Measurements from ENCODE around the gene CEP85. TPM values are rescaled to one million over a fixed set of nuclear protein-coding genes. Genes with fewer than 3 reads are reported as not detected.

Gene CEP85
- total and polyA plus RNA-seq, 9 of the 15 experiments (the other 6 are each of a cell fraction or from before 2014, with no cell fraction given): 42.1 to 140 (median 92.6) TPM

GRCh38 chr1:26284597-26285347, 50.8 kb downstream of the CEP85 start (continued):
- no peak for TF ChIP-seq ZNF449 (CRISPR knock-in tag; IDR thresholded peaks at IDR 0.05)
- no peak for TF ChIP-seq BDP1 (IDR thresholded peaks at IDR 0.05; ENCODE audit: insufficient read depth, insufficient read length)
- TF ChIP-seq NCOA2 (IDR thresholded peaks at IDR 0.05; ENCODE audit: partially characterized antibody in 2 of 2): no peak
- no peak for TF ChIP-seq PHF20 (IDR thresholded peaks at IDR 0.05; ENCODE audit: partially characterized antibody)
- TF ChIP-seq SRSF9 (IDR thresholded peaks at IDR 0.05; ENCODE audit: borderline replicate concordance, low read depth, low read length): no peak
- no peak for TF ChIP-seq RFX1 (IDR thresholded peaks at IDR 0.05)
- no peak for TF ChIP-seq GTF2F1 (IDR thresholded peaks at IDR 0.05; ENCODE audit: low read depth, low read length)
- no peak for TF ChIP-seq ZNF780A (CRISPR knock-in tag; IDR thresholded peaks at IDR 0.05)
- peak; percentile 75 to 95; a peak in 3 of 4 replicates for TF ChIP-seq ARNT (IDR thresholded peaks at IDR 0.05)
- no peak for TF ChIP-seq ZNF551 (CRISPR knock-in tag; IDR thresholded peaks at IDR 0.05)
- TF ChIP-seq TRIM25 (IDR thresholded peaks at IDR 0.05; ENCODE audit: borderline replicate concordance): no peak
- TF ChIP-seq, protein P1, sequence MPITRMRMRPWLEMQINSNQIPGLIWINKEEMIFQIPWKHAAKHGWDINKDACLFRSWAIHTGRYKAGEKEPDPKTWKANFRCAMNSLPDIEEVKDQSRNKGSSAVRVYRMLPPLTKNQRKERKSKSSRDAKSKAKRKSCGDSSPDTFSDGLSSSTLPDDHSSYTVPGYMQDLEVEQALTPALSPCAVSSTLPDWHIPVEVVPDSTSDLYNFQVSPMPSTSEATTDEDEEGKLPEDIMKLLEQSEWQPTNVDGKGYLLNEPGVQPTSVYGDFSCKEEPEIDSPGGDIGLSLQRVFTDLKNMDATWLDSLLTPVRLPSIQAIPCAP (CRISPR knock-in tag; IDR thresholded peaks at IDR 0.05; ENCODE audit: borderline replicate concordance): no peak
- peak; percentile 14; the same call in 1 of the 2 replicates for TF ChIP-seq ZBTB34 (CRISPR knock-in tag; IDR thresholded peaks at IDR 0.05)
- no peak for TF ChIP-seq PCBP1 (IDR thresholded peaks at IDR 0.05; ENCODE audit: low read depth, low read length, poor library complexity, severe bottlenecking)
- TF ChIP-seq ZNF766 (CRISPR knock-in tag; conservative IDR thresholded peaks at IDR 0.05): peak; percentile 87
- TF ChIP-seq, protein P2, sequence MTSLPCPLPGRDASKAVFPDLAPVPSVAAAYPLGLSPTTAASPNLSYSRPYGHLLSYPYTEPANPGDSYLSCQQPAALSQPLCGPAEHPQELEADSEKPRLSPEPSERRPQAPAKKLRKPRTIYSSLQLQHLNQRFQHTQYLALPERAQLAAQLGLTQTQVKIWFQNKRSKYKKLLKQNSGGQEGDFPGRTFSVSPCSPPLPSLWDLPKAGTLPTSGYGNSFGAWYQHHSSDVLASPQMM (CRISPR knock-in tag; IDR thresholded peaks at IDR 0.05): 0 out of 2 replicates have a peak, but pooled peaks have one; percentile 26
- TF ChIP-seq ELF1 (tag; IDR thresholded peaks at IDR 0.05): no peak
- 0 out of 2 replicates have a peak, but pooled peaks have one; percentile 8 for TF ChIP-seq SMAD3 (CRISPR knock-in tag; conservative IDR thresholded peaks at IDR 0.05)
- TF ChIP-seq NCOA1 (IDR thresholded peaks at IDR 0.05; ENCODE audit: low read depth): peak; percentile 88
- no peak for TF ChIP-seq ZKSCAN3 (CRISPR knock-in tag; IDR thresholded peaks at IDR 0.05)
- TF ChIP-seq ZNF23 (CRISPR knock-in tag; IDR thresholded peaks at IDR 0.05): no peak
- peak; percentile 96 for TF ChIP-seq SMARCC2 (IDR thresholded peaks at IDR 0.05; ENCODE audit: low read depth)
- TF ChIP-seq POU5F1 (IDR thresholded peaks at IDR 0.05; ENCODE audit: borderline replicate concordance, low read depth, low read length, partially characterized antibody): no peak

Measured in K562 (cell line).